Thyroid gland (tissue), 4 donors: ENCODE data around the gene FXR2. TPM values are rescaled to one million over a fixed set of nuclear protein-coding genes. Genes with fewer than 3 reads are reported as not detected.

Experiments
- DNase-seq, 2 donors: peaks; one replicate each; pipeline ENCODE4 v3.0.0-alpha.2; 2019
- H3K27ac ChIP-seq, 3 donors: fragments of 200-600 bp; sonication (generic); 1 replicate in 2 of 3; 2 replicates in 1 of 3; pipeline ENCODE4 v1.5.1; 2016 to 2019; ENCODE audit warnings: mild to moderate bottlenecking in 1 of 3, moderate library complexity in 1 of 3
- H3K27me3 ChIP-seq: fragments of 200-600 bp; sonication (generic); one replicate; pipeline ENCODE4 v1.5.1; 2019
- H3K36me3 ChIP-seq, 2 donors: fragments of 200-600 bp; sonication (generic); one replicate each; pipeline ENCODE4 v1.5.1; 2016 to 2019
- H3K4me1 ChIP-seq, 2 donors: fragments of 200-600 bp; sonication (generic); one replicate each; pipeline ENCODE4 v1.5.1; 2017 to 2019
- H3K4me3 ChIP-seq, 3 donors: fragments of 200-600 bp; sonication (generic); replicated peaks in 1 of 3; 1 replicate in 2 of 3; 2 replicates in 1 of 3; pipeline ENCODE4 v1.5.1; 2016; ENCODE audit warnings: mild to moderate bottlenecking in 1 of 3
- H3K9me3 ChIP-seq: fragments of 200-600 bp; sonication (generic); one replicate; pipeline ENCODE4 v1.5.1; 2017
- POLR2A ChIP-seq, 2 donors: fragments of 450-650 bp; IDR thresholded peaks; one replicate each; pipeline ENCODE4 v1.6.1; 2017; ENCODE audit warnings: antibody characterized with exemption in 2 of 2, mild to moderate bottlenecking in 2 of 2, moderate library complexity in 1 of 2
- WGBS, 2 donors: methylation state at CpG; one replicate each; pipeline ENCODE4 v1.1.5; 2017; 5-methylcytosine and 5-hydroxymethylcytosine counted together
- intact Hi-C: fragments of 100-400 bp; cut with DNase I; formaldehyde crosslinking; loops from one replicate; pipeline ENCODE4 v1.15.1; 2023
- total RNA-seq, 4 donors: library from RNA; depleted of rRNA; stranded (reverse); fragments of >200 nt; gene quantifications; one replicate each; pipeline ENCODE4 v1.2.3, GENCODE V29; 2016
- TF ChIP-seq, protein P1 (sequence below), 6 experiments: fragments of 200-600 bp in 3 of 6; fragments of 450-650 bp in 3 of 6; sonication (generic) in 3 of 6; IDR thresholded peaks; one replicate each; pipeline ENCODE4 v1.5.1; 2016 to 2019; ENCODE audit warnings: antibody characterized with exemption in 6 of 6, mild to moderate bottlenecking in 2 of 6, inconsistent platforms in 1 of 6, moderate library complexity in 1 of 6

The FXR2 gene
- total RNA-seq, 4 donors from 2014 or later, result 27.6 to 37.5 (median 28.6) TPM

DNA sequence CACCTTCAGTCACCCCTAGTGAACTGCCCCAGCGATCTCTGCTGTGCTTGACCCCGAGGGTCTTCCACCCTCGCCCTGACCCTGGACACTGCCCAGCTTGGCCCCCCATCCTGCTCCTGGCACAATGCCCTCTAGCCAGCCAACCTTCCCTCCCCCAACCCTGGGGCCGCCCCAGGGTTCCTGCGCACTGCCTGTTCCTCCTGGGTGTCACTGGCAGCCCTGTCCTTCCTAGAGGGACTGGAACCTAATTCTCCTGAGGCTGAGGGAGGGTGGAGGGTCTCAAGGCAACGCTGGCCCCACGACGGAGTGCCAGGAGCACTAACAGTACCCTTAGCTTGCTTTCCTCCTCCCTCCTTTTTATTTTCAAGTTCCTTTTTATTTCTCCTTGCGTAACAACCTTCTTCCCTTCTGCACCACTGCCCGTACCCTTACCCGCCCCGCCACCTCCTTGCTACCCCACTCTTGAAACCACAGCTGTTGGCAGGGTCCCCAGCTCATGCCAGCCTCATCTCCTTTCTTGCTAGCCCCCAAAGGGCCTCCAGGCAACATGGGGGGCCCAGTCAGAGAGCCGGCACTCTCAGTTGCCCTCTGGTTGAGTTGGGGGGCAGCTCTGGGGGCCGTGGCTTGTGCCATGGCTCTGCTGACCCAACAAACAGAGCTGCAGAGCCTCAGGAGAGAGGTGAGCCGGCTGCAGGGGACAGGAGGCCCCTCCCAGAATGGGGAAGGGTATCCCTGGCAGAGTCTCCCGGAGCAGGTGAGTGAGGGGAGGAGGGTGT is 56.0 kb downstream of the FXR2 start, which contains the start of gene TNFSF13:
TSS of gene TNFSF13 (plus strand) at position 207 of the 776 bp plus-strand sequence. CDS start at position 497, 290 bp downstream.
- 28 to 31% methylated on average over 15 to 16 of the region's 16 CpGs for WGBS, 2 donors
- Histone ChIP-seq H3K36me3 (peaks cover 0 to 6% of the 10 kb centered on the region in 2 donors), H3K9me3 (no peaks in the 10 kb centered on the region), H3K27ac (peak within 1 kb of the TSS; percentile 94 to 98 (median 95)), H3K27me3 (no peaks in the 10 kb centered on the region), H3K4me3 (peak within 1 kb of the TSS in 1 of 3 donors; percentile 28), H3K4me1 (peaks cover 40 to 55% of the 10 kb centered on the region in 2 donors)
- intact Hi-C loops, result no loop called here
- no peak for TF ChIP-seq POLR2A (IDR thresholded peaks at IDR 0.05)
- TF ChIP-seq, protein P1, sequence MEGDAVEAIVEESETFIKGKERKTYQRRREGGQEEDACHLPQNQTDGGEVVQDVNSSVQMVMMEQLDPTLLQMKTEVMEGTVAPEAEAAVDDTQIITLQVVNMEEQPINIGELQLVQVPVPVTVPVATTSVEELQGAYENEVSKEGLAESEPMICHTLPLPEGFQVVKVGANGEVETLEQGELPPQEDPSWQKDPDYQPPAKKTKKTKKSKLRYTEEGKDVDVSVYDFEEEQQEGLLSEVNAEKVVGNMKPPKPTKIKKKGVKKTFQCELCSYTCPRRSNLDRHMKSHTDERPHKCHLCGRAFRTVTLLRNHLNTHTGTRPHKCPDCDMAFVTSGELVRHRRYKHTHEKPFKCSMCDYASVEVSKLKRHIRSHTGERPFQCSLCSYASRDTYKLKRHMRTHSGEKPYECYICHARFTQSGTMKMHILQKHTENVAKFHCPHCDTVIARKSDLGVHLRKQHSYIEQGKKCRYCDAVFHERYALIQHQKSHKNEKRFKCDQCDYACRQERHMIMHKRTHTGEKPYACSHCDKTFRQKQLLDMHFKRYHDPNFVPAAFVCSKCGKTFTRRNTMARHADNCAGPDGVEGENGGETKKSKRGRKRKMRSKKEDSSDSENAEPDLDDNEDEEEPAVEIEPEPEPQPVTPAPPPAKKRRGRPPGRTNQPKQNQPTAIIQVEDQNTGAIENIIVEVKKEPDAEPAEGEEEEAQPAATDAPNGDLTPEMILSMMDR (IDR thresholded peaks at IDR 0.05), result peak in 1 of 6 experiments; percentile 7
- DNase-seq, result peak; percentile 53 to 54

DNA sequence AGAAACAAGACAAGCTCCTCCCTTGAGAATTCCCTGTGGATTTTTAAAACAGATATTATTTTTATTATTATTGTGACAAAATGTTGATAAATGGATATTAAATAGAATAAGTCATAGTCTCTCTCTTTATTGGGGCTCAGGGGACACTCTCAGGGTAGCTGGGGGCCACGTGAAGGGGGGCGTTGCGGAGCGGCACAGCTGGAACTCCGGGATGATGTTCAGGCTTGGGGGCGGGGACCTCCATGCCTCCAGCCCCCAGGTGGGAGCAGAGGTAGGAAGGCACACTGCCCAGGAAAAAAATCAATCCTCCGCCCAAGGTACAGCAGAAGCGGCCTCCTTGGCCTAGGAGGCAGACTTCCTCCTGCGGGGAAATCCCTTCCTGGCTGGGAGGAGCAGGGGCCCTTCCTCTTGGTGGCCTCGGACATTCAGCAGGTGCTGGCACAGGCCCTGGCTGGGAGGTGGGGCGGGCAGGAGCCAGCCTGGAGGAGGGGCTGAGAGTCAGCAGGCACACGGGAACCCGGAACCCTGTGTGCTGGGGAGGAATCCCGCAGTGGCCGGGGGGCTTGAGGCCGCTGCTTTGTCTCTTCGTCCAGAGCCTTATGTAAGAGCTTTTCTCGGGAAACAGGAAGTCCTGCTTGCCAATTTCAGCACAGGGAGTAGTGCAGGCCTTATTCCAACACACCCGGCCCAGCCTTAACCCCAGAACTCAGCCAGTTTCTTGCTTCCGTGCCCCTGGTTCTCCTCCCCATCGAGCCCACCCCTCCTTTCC is 56.7 kb downstream of the FXR2 start:
- peak; percentile 2 to 87 for TF ChIP-seq POLR2A (IDR thresholded peaks at IDR 0.05)
- TF ChIP-seq, protein P1 (IDR thresholded peaks at IDR 0.05), result peak in 3 of 6 experiments; percentile 5 to 14 (median 8)
- 7 to 9% methylated on average over 13 to 21 of the region's 21 CpGs for WGBS, 2 donors
- DNase-seq, result peak; percentile 95
- intact Hi-C loops, result no loop called here
- peaks cover 40 to 47% of the 10 kb centered on the region in 2 donors for H3K4me1 ChIP-seq
- no peaks in the 10 kb centered on the region for H3K9me3 ChIP-seq
- no peaks in the 10 kb centered on the region for H3K27me3 ChIP-seq
- H3K36me3 ChIP-seq, result no peaks in the 10 kb centered on the region
- peak overlapping the region; percentile 94 to 98 (median 95) for H3K27ac ChIP-seq
- peak overlapping the region in 1 of 3 donors; percentile 28 for H3K4me3 ChIP-seq

DNA sequence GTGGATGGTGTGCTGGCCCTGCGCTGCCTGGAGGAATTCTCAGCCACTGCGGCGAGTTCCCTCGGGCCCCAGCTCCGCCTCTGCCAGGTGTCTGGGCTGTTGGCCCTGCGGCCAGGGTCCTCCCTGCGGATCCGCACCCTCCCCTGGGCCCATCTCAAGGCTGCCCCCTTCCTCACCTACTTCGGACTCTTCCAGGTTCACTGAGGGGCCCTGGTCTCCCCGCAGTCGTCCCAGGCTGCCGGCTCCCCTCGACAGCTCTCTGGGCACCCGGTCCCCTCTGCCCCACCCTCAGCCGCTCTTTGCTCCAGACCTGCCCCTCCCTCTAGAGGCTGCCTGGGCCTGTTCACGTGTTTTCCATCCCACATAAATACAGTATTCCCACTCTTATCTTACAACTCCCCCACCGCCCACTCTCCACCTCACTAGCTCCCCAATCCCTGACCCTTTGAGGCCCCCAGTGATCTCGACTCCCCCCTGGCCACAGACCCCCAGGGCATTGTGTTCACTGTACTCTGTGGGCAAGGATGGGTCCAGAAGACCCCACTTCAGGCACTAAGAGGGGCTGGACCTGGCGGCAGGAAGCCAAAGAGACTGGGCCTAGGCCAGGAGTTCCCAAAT is 57.4 kb downstream of the FXR2 start:
- TF ChIP-seq POLR2A (IDR thresholded peaks at IDR 0.05), result no peak
- TF ChIP-seq, protein P1 (IDR thresholded peaks at IDR 0.05), result peak in 1 of 6 experiments; percentile 10
- intact Hi-C loops, result no loop called here
- DNase-seq, result no peak
- peaks cover 35 to 40% of the 10 kb centered on the region in 2 donors for H3K4me1 ChIP-seq
- H3K27ac ChIP-seq, result peak overlapping the region; percentile 94 to 98 (median 95)
- no peaks in the 10 kb centered on the region for H3K27me3 ChIP-seq
- H3K4me3 ChIP-seq, result no peak overlapping the region
- no peaks in the 10 kb centered on the region for H3K9me3 ChIP-seq
- no peaks in the 10 kb centered on the region for H3K36me3 ChIP-seq
- 55 to 72% methylated on average over 12 to 19 of the region's 19 CpGs for WGBS, 2 donors

DNA sequence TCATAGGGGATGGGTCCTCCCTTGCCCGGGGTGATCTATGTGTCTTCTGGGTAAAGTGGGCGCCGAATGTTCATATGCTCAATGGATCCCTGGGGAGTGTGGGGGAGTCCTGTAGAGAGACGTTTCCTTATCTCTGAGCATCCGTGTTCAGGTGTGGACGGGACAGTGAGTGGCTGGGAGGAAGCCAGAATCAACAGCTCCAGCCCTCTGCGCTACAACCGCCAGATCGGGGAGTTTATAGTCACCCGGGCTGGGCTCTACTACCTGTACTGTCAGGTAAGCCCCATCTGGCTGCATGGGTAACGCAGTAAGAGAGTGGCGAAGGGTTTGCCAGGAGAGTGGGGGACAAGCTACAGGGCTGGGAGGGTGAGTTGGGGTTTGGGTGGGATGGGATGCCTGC is 58.1 kb downstream of the FXR2 start:
- WGBS, 2 donors, result 93% methylated on average over 12 of the region's 12 CpGs
- Histone ChIP-seq H3K9me3 (no peaks in the 10 kb centered on the region), H3K4me3 (no peak overlapping the region), H3K36me3 (no peaks in the 10 kb centered on the region), H3K27ac (no peak overlapping the region), H3K4me1 (peaks cover 34 to 39% of the 10 kb centered on the region in 2 donors), H3K27me3 (no peaks in the 10 kb centered on the region)
- TF ChIP-seq, protein P1 (IDR thresholded peaks at IDR 0.05), result no peak
- TF ChIP-seq POLR2A (IDR thresholded peaks at IDR 0.05), result no peak
- intact Hi-C loops, result no loop called here
- no peak for DNase-seq
